ENCODE data around the gene HK3.

DNA sequence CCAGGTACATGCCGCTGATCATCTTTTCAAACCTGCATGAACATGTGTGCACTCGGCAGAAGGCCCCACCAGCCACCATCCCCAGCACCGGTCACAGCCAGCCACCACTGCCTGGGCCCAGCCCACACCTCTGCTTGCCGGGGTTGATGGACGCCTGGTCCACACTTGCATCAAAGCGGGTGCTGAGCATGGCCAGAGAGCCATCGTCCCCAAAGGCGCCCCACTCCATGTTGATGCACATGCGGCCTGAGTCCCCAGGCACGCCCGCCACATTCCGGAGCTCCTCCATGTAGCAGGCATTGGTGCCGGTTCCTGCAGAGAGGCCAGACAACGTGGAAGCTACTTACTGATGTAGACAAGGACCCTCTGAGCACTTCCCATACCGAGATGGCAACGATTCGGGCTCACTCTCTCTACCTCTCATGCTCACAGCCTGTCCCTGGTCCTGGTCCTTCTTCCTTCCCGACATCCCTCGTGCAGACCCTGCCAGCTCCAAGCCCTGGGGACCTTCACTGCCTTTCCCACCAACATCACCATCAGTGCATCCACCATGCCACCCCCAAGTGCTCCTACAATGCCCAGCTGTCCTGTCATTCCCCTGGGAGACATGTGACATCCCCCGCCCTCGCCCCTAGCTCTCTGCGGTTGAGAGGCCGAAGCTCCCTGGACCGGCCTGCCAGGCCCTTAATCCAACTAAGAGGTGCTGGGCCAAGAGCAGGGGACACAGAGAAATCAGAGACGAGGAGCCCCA, 17.2 kb downstream of the HK3 start:
- TF ChIP-seq, protein P1, sequence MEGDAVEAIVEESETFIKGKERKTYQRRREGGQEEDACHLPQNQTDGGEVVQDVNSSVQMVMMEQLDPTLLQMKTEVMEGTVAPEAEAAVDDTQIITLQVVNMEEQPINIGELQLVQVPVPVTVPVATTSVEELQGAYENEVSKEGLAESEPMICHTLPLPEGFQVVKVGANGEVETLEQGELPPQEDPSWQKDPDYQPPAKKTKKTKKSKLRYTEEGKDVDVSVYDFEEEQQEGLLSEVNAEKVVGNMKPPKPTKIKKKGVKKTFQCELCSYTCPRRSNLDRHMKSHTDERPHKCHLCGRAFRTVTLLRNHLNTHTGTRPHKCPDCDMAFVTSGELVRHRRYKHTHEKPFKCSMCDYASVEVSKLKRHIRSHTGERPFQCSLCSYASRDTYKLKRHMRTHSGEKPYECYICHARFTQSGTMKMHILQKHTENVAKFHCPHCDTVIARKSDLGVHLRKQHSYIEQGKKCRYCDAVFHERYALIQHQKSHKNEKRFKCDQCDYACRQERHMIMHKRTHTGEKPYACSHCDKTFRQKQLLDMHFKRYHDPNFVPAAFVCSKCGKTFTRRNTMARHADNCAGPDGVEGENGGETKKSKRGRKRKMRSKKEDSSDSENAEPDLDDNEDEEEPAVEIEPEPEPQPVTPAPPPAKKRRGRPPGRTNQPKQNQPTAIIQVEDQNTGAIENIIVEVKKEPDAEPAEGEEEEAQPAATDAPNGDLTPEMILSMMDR (conservative IDR thresholded peaks at IDR 0.05; ENCODE audit: low read depth in 2 of 2), result no peak
- TF ChIP-seq, protein P2, sequence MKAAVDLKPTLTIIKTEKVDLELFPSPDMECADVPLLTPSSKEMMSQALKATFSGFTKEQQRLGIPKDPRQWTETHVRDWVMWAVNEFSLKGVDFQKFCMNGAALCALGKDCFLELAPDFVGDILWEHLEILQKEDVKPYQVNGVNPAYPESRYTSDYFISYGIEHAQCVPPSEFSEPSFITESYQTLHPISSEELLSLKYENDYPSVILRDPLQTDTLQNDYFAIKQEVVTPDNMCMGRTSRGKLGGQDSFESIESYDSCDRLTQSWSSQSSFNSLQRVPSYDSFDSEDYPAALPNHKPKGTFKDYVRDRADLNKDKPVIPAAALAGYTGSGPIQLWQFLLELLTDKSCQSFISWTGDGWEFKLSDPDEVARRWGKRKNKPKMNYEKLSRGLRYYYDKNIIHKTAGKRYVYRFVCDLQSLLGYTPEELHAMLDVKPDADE (IDR thresholded peaks at IDR 0.05), result no peak
- no peak for TF ChIP-seq EZH2 (IDR thresholded peaks at IDR 0.05; ENCODE audit: low read depth, unreplicated experiment)
- no peak for TF ChIP-seq POLR2AphosphoS5 (IDR thresholded peaks at IDR 0.05; ENCODE audit: low read depth)
- no peak for TF ChIP-seq ZNF462 (CRISPR knock-in tag; IDR thresholded peaks at IDR 0.05)
- no peak for TF ChIP-seq STAT1 (IDR thresholded peaks at IDR 0.05; ENCODE audit: unreplicated experiment)
- no peak for TF ChIP-seq EZH2phosphoT487 (IDR thresholded peaks at IDR 0.05; ENCODE audit: unreplicated experiment)
- TF ChIP-seq REST (IDR thresholded peaks at IDR 0.05; ENCODE audit: unreplicated experiment), result no peak
- no peak for TF ChIP-seq JUNB (IDR thresholded peaks at IDR 0.05; ENCODE audit: unreplicated experiment)
- no peak for TF ChIP-seq ZNF331 (CRISPR knock-in tag; IDR thresholded peaks at IDR 0.05; ENCODE audit: low read depth)
- TF ChIP-seq CREB1 (CRISPR knock-in tag; IDR thresholded peaks at IDR 0.05; ENCODE audit: low read depth), result no peak
- TF ChIP-seq NANOG (IDR thresholded peaks at IDR 0.05; ENCODE audit: borderline replicate concordance), result no peak
